ENCODE measurements around the gene BCL2L2.

DNA sequence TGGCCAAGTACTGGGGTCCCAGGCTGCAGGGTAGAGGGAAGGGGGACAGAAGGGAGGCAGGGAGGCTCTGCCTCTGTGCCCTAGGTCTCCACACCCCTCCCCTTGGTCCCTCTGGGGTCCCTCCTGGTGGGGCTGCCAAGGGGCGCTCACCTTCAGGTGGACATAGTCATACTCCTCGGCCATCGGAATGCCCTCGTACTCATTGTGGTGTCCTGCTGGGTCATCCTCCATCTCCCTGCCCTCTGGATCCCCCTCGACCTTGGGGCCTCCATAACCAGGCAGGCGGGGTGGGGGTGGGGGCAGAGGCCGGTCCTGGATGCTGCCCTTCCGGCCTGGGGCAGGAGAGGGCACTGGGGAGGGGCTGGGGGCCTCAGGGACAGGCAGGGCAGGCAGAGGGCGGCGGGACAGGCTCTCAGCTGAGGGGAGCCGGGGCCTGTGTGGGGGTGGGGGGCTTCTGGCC lies 52.6 kb downstream of the BCL2L2 start:
- TF ChIP-seq OVOL3 (tag by site-specific recombination; IDR thresholded peaks at IDR 0.05) (no peak), ZNF138 (tag by site-specific recombination; IDR thresholded peaks at IDR 0.05; ENCODE audit: borderline replicate concordance) (no peak), ZNF274 (IDR thresholded peaks at IDR 0.05; ENCODE audit: low read length) (no peak), ZNF274 (tag by site-specific recombination; IDR thresholded peaks at IDR 0.05; ENCODE audit: borderline replicate concordance) (no peak), ZNF133 (tag by site-specific recombination; IDR thresholded peaks at IDR 0.05) (no peak), ZNF768 (tag by site-specific recombination; IDR thresholded peaks at IDR 0.05) (no peak), HOXA7 (CRISPR knock-in tag; IDR thresholded peaks at IDR 0.05; ENCODE audit: borderline replicate concordance) (no peak), ZBTB7A (tag by site-specific recombination; IDR thresholded peaks at IDR 0.05; ENCODE audit: low read depth) (no peak)
- TF ChIP-seq, protein P1, sequence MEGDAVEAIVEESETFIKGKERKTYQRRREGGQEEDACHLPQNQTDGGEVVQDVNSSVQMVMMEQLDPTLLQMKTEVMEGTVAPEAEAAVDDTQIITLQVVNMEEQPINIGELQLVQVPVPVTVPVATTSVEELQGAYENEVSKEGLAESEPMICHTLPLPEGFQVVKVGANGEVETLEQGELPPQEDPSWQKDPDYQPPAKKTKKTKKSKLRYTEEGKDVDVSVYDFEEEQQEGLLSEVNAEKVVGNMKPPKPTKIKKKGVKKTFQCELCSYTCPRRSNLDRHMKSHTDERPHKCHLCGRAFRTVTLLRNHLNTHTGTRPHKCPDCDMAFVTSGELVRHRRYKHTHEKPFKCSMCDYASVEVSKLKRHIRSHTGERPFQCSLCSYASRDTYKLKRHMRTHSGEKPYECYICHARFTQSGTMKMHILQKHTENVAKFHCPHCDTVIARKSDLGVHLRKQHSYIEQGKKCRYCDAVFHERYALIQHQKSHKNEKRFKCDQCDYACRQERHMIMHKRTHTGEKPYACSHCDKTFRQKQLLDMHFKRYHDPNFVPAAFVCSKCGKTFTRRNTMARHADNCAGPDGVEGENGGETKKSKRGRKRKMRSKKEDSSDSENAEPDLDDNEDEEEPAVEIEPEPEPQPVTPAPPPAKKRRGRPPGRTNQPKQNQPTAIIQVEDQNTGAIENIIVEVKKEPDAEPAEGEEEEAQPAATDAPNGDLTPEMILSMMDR (tag by site-specific recombination; IDR thresholded peaks at IDR 0.05): no peak
- TF ChIP-seq, protein P2, sequence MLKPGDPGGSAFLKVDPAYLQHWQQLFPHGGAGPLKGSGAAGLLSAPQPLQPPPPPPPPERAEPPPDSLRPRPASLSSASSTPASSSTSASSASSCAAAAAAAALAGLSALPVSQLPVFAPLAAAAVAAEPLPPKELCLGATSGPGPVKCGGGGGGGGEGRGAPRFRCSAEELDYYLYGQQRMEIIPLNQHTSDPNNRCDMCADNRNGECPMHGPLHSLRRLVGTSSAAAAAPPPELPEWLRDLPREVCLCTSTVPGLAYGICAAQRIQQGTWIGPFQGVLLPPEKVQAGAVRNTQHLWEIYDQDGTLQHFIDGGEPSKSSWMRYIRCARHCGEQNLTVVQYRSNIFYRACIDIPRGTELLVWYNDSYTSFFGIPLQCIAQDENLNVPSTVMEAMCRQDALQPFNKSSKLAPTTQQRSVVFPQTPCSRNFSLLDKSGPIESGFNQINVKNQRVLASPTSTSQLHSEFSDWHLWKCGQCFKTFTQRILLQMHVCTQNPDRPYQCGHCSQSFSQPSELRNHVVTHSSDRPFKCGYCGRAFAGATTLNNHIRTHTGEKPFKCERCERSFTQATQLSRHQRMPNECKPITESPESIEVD (tag by site-specific recombination; IDR thresholded peaks at IDR 0.05): no peak

Data from HEK293 (cell line).